AG08396 (cell line): ENCODE results near the gene PPP1R26.
"Not testable (repeated sequence)": the region's sequence is repeated elsewhere in the genome, so short reads cannot be mapped to it uniquely, and the experiment has no call there.

Experiments used
- DNase-seq: peaks from one replicate; pipeline ENCODE4 v3.0.0; 2012; ENCODE audit warnings: low spot score, mixed read lengths

PPP1R26 gene

DNA sequence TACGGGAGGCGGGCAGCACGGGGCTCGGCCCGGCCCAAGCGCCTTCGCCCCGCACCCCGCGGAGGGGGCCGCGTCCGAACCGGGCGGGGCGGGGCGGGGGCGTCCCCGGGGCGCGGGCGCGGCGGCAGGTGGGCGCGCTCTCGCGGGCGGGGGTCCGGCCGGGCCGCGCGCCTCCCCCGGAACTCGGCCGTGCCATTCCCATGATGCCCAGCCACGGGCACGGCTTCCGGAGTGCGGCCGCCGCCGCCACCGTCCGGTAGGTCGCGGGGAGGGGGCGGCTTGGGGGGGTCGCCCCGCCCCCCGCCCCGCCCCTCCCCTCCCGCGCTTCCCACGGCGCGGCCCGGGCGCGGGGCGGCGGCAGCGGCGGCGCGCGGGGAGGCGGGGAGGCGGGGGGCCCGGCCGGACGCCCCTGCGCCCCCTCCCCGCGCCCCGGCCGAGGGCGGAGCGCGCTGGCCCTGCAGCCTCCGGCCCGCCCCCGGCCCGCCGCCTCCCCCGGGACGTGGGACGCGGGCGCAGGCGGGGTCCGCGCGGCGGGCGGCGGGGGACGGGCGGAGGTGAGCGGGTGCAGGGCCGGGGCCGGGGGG is at the start of gene PPP1R26:
PPP1R26 (plus strand) TSS at position 314 of the 584 bp plus-strand sequence. CDS start 4,729 bp downstream, outside the sequence.
- DNase-seq: peak; percentile 41

GRCh38 chr9:135437259-135437658 is 42.3 kb upstream of the PPP1R26 start:
- DNase-seq: no peak

DNA sequence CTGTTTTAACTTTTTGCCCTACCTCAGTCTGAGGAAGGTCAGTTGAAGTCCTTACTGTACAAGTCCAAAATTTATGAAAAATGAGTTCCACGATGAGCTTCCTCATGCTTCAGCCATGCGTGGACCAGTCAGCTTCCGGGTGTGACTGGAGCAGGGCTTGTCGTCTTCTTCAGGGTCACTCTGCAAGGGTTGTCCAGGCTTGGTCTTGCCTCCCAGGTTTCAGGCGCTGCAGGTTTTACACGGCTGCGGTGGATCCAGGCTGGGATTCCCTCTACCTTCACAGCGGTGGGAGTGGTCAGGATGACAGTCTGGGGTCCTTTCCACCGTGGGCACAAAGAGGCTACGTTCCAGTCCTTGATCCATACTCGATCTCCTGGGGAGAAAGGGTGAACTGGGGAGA is 41.9 kb upstream of the PPP1R26 start:
- not testable (repeated sequence) for DNase-seq

GRCh38 chr9:135438581-135439232 is 40.9 kb upstream of the PPP1R26 start:
- DNase-seq: not testable (repeated sequence)

DNA sequence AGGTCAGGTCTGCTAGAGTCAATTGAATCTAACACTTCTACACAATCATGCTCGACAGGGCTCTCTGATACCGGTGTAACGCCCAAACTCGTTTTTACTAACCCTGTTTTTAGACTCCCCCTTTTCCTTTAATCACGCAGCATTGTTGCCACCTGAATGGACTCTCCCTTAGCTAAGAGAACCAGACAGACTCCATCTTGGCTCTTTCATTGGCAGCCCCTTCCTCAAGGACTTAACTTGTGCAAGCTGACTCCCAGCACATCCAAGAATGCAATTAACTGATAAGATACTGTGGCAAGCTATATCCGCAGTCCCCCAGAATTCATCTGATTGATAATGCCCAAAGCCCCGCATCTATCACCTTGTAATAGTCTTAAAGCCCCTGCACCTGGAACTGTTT is 40.1 kb upstream of the PPP1R26 start:
- DNase-seq: not testable (repeated sequence)

- DNase-seq: no peak
Observed at GRCh38 chr9:135439916-135440315, 39.7 kb upstream of the PPP1R26 start.

- no peak for DNase-seq
Observed at GRCh38 chr9:135440620-135441019, 39.0 kb upstream of the PPP1R26 start.

DNA sequence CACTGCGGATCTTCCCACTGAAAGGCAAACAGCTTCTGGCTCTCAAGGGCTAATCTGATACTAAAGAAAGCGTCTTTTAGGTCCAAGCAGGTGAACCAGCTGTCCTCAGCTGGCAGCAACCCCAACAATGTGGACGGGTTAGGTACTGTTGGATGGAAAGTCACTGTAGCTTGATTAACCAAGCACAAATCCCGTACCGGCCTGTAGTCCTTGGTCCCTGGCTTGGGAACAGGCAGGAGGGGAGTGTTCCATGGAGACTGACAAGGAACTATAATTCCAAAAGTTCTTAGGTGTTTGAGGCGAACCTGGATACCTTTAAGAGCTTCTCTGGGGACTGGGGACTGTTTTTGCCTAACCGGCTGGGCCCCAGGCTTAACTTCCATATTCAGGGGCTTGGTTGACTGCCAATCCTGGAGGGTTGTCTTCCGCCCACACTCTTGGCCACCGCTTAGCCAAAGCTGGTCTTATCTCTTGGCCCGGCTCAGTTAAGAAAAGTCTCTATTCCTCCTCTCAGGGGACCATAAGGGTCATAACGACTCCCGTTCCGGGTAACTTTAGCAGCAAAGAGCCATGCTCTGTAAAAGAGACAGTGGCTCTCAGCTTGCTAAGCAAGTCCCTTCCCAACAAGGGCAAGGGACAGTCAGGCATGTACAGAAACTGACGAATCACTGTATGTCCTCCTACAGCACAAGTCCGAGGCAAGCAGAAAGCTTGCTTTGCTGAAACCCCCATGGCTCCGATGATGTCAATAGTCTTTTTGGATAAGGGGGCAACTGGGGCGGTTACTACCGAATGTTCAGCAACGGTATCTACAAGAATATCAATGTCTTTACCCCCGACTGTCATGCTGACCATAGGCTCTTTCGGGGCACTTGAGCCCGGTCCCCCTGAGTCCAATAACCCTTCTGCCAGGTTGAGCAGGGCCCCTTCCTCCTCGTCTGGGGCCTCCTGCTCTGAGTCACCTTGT is 38.2 kb upstream of the PPP1R26 start:
- not testable (repeated sequence) for DNase-seq

DNA sequence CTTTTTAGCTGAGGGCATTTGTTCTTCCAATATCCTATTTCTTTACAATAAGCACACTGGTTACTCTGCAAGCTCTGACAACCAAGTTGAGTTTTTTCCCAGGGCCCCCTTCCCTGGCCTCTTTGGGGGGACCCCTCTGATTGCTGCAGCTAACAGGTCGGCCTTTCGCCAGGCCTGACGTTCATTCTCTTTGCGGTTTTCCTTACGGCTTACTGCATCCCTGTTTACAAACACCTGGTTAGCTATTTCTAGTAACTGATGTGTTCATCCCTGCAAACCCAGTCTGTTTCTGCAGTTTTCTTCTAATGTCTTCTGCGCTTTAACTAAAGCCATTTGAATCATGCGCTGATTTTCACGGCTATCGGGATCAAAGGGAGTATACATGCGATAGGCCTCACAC is 37.5 kb upstream of the PPP1R26 start:
- no peak for DNase-seq

DNA sequence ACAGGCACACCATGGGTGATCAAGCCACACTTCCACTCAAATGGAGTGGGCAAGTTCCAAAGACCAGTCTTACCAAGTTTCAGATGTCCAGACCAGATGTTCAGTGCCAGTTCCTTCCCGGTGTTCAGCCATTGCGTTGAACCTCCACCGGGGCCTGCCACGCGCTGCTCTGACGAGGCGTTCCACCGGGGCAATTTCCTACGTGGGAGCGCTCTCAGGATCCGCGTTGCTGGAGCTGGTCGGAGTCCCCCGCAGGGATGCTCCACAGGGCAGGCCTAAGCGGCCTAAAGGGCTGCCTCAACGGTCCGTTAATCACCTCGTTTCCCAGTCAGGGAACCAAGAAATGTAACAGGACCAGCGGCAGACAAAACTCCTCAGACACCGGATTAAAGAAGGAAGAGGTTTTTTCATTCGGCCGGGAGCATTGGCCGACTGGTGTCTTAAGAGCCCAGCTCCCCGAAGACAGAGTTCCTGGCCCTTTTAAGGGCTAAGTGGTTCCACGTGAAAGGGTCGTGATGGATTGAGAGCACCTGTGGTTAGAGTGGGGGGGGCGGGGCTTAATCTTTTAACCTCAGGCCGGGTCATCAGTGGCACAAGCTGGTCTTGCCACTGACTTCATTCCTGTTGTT is 35.7 kb upstream of the PPP1R26 start:
- DNase-seq: no peak

DNA sequence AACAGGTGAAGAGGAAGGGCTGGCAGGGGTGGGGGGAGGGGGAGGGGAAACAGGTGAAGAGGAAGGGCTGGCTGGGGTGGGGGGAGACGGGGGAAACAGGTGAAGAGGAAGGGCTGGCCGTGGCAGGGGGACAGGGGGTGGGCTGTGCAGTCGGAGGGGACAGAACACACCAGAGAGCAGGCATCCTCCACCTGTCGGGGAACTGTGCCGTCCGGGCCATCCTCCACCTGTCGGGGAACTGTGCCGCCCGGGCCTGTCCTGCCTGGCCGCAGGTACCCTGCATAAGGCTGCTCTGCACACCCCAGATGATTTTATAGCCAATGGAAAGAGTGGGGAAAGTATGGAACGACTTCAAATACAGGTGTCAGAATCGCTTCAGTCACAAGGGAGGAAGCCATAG is 32.5 kb upstream of the PPP1R26 start:
- no peak for DNase-seq

GRCh38 chr9:135448663-135449100 is 30.9 kb upstream of the PPP1R26 start:
- DNase-seq: no peak

DNA sequence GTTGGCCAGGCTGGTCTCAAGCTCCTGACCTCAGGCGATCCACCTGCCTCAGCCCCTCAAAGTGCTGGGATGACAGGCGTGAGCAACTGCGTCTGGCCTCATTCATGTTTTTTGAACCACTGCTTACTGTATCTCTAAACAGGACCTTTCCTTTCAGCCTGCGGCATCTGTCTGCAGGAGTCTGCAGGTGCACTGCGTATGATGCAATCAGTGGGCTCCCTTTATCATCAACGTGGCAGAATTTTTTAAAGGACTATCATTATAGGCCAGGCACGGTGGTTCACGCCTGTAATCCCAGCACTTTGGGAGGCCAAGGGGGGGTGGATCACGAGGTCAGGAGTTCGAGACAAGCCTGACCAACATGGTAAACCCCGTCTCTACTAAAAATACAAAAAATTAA is 30.1 kb upstream of the PPP1R26 start:
- not testable (repeated sequence) for DNase-seq

- DNase-seq: no peak
Observed at GRCh38 chr9:135450956-135451355, 28.6 kb upstream of the PPP1R26 start.

GRCh38 chr9:135451909-135452308 is 27.7 kb upstream of the PPP1R26 start:
- not testable (repeated sequence) for DNase-seq

GRCh38 chr9:135454737-135455136 is 24.8 kb upstream of the PPP1R26 start:
- no peak for DNase-seq

DNA sequence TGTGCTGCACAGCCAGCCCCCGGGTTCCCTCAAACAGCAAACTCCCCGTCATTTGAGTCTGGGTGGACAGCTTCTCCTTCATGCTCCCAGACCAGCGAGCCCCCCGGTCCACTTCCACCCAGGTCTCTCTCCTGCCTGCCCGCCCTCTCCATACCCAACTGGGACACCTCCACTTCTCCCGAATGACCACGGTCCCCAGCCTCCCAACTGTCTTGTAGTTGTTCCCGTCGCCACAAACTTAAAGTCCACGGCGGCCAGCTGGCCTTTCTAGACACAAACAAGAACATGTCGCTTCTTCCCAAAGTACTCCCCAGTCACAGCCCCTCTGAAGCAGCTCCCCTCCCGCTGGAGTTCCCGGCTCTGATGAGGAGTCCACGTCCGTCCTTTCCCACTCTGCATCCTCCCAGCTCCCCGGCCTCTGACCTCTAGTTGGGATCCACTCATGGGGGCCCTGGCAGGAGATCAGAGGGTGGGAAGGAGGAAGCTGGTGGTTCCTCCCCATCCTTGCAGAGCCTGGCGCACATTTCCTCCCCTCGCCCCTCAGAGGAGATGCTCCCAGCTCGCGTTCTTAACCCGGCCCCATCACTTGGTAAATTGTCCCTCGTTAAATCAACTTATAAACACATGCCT is 24.1 kb upstream of the PPP1R26 start:
- DNase-seq: no peak

DNA sequence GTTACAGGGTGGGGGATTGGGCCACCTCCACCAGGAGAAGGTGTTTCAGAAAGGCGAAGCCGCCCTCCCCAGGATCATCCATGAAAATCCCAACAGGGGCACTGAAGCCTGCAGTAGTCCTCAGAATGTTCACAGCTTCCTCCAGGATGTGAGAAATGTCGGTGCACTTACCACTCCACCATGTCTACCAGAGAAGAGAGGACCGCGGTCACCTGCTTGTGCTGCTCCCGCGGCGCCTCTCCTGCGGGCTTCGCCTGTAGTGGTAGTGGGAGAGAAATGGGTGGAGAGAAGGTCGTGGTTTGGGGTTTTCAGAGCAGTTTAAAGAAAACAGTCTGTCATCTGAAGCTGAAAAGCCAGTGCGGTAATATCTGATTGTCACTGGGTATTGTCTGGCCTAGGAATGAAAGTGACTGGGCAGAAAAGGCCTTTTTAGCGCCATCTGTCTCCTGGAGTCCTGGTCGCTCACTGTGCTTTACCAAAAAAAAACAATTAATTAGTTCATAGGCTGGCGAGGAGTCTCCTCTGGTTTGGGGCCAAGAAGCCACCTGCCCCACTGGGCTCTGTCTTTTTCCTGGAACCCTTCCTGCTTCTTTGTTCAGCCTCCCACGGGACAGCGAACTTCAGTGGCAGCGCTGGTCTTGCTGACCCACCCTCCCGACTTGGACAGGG is 23.0 kb upstream of the PPP1R26 start:
- no peak for DNase-seq

DNA sequence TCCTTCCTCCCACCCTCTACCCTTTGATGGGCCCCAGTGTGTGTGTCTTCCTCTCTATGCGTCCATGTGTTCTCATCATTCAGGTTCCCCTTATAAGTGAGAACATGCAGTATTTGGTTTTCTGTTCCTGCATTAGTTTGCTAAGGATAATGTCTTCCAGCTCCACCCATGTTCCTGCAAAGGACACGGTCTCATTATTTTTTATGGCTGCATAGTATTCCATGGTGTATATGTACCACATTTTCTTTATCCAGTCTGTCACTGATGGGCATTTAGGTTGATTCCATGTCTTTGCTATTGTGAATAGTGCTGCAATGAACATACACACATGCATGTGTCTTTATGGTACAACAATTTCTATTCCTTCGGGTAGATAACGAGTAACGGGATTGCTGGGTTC is 21.1 kb upstream of the PPP1R26 start:
- not testable (repeated sequence) for DNase-seq

DNA sequence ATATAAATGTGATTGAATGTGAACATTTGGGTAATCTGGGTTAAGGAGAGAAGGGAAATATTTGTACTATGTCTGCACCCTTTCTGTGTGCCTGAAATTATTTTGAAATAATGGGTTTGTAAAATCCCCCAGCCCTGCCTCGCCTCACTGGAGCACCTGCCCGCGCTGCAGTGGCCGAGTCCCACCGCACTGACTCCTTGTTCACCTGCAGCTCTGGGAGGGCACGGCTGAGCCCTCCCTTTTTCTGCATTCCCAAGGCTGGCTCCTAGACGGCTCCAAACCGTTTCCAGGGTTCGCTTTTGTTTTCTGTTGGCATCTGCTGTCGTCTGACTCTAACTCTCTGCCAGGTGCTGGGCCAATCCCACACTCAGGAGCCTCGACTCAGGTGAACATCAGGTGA is 17.6 kb upstream of the PPP1R26 start:
- no peak for DNase-seq

DNA sequence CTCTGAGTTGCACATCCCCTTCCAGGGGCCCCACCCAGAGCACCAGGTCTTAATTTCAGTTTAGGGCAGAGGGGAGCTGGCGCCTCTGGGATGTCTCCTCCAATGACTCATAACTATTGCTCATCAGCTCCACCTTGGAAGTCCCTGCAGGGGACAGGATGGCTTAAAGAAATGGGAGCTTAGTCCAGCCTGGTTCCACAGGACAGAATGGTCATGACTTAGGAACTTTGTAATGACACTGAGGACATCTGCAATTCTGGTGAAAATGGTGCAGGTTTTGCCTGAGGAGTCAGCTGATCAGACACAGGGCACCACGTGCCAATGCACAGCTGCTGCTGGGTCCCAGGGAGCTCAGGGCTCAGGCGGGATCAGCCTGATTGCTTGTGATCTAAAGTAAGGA is 16.4 kb upstream of the PPP1R26 start:
- DNase-seq: peak; percentile 71
